SK-N-SH (cell line): ENCODE data around the gene PODN. TPM values are rescaled to one million over a fixed set of nuclear protein-coding genes. Genes with fewer than 3 reads are reported as not detected.

Experiments
- CTCF ChIA-PET: fragments of 300-600, 350-600 bp; formaldehyde crosslinking; extraction: SDS; loops from one replicate; lab custom pipeline; 2021; lab: Yijun Ruan, JAX
- POLR2A ChIA-PET: fragments of 350-600 bp; sonication (Branson Sonifier 250); formaldehyde crosslinking; extraction: SDS; loops from one replicate; lab custom pipeline; 2020; ENCODE audit warnings: antibody characterized with exemption, inconsistent platforms; lab: Yijun Ruan, JAX
- DNase-seq: peaks from one replicate; pipeline ENCODE4 v3.0.0; 2012
- H2AFZ ChIP-seq: fragments of 200-600 bp; sonication (generic); 2 replicates; pipeline ENCODE4 v1.8.1; 2016; ENCODE audit warnings: antibody characterized with exemption, mild to moderate bottlenecking, low read depth
- H3F3A ChIP-seq: fragments of 200-600 bp; sonication (generic); replicated peaks from 2 replicates; pipeline ENCODE3; 2016; ENCODE audit warnings: antibody characterized with exemption, mild to moderate bottlenecking; ENCODE audit not compliant: insufficient read depth
- H3K27ac ChIP-seq, 2 experiments: fragments of 200-500 bp in 1 of 2; fragments of 200-600 bp in 1 of 2; sonication (Bioruptor generic) in 1 of 2; sonication (generic), shearing (Covaris generic) in 1 of 2; 2 replicates each; pipeline versions ENCODE4 v1.5.1 to v1.6.1; 2014 to 2016; ENCODE audit warnings: low read depth in 2 of 2, inconsistent platforms in 1 of 2, low read length in 1 of 2, mild to moderate bottlenecking in 1 of 2, mixed read lengths in 1 of 2
- H3K27me3 ChIP-seq: fragments of 200-600 bp; sonication (generic), shearing (Covaris generic); 2 replicates; pipeline ENCODE4 v1.6.1; 2016; ENCODE audit warnings: mixed run types; ENCODE audit not compliant: insufficient read depth
- H3K36me3 ChIP-seq, 2 experiments: fragments of 200-500 bp in 1 of 2; fragments of 200-600 bp in 1 of 2; sonication (Bioruptor generic) in 1 of 2; sonication (generic) in 1 of 2; replicated peaks in 1 of 2; 2 replicates each; pipeline versions ENCODE3 to v1.5.1; 2014 to 2016; ENCODE audit warnings: low read length in 1 of 2, mild to moderate bottlenecking in 1 of 2; ENCODE audit not compliant: insufficient read depth in 2 of 2, control insufficient read depth in 1 of 2
- H3K4me1 ChIP-seq, 2 experiments: fragments of 200-500 bp in 1 of 2; fragments of 200-600 bp in 1 of 2; sonication (Bioruptor generic) in 1 of 2; sonication (generic), shearing (Covaris generic) in 1 of 2; 2 replicates each; pipeline versions ENCODE4 v1.5.1 to v1.6.1; 2014 to 2016; ENCODE audit warnings: low read depth in 1 of 2, low read length in 1 of 2, mixed run types in 1 of 2; ENCODE audit not compliant: insufficient read depth in 2 of 2, control insufficient read depth in 1 of 2
- H3K4me2 ChIP-seq: fragments of 200-600 bp; sonication (generic), shearing (Covaris generic); 2 replicates; pipeline ENCODE4 v1.6.1; 2017; ENCODE audit warnings: mixed run types
- H3K4me3 ChIP-seq, 2 experiments: fragments of 200-500 bp in 1 of 2; fragments of 200-600 bp in 1 of 2; sonication (Bioruptor generic) in 1 of 2; sonication (generic), shearing (Covaris generic) in 1 of 2; 2 replicates each; pipeline versions ENCODE4 v1.5.1 to v1.8.1; 2014 to 2016; ENCODE audit warnings: low read depth in 2 of 2, inconsistent platforms in 1 of 2, low read length in 1 of 2, mild to moderate bottlenecking in 1 of 2, mixed read lengths in 1 of 2, moderate library complexity in 1 of 2
- H3K79me2 ChIP-seq: fragments of 200-600 bp; sonication (generic); 2 replicates; pipeline ENCODE4 v1.8.1; 2017; ENCODE audit warnings: mild to moderate bottlenecking; ENCODE audit not compliant: insufficient read depth
- H3K9ac ChIP-seq: fragments of 200-600 bp; sonication (generic); 2 replicates; pipeline ENCODE4 v1.6.1; 2017; ENCODE audit warnings: mixed run types
- H3K9me2 ChIP-seq: fragments of 200-600 bp; sonication (generic); 2 replicates; pipeline ENCODE4 v1.6.1; 2017; ENCODE audit warnings: mixed run types
- H3K9me3 ChIP-seq: fragments of 200-600 bp; sonication (generic); 2 replicates; pipeline ENCODE4 v1.6.1; 2017; ENCODE audit warnings: mixed run types, mild to moderate bottlenecking, moderate library complexity
- H4K20me1 ChIP-seq: fragments of 200-600 bp; sonication (generic); 2 replicates; pipeline ENCODE4 v1.6.1; 2017; ENCODE audit warnings: mild to moderate bottlenecking, mixed run types; ENCODE audit not compliant: insufficient read depth
- CHD2 ChIP-seq: fragments of 150-350 bp; IDR thresholded peaks from 2 replicates; pipeline ENCODE4 v1.6.1; 2018; ENCODE audit warnings: low read length; ENCODE audit not compliant: partially characterized antibody
- ELF1 ChIP-seq: IDR thresholded peaks from 2 replicates; pipeline ENCODE4 v1.4.0; 2012
- EP300 ChIP-seq, 2 experiments: IDR thresholded peaks; 2 replicates each; pipeline versions ENCODE4 v1.4.0 to v1.6.1; 2012; ENCODE audit warnings: borderline replicate concordance in 1 of 2, low read depth in 1 of 2, low read length in 1 of 2
- EZH2phosphoT487 ChIP-seq: fragments of 200-600 bp; sonication (generic); IDR thresholded peaks from 2 replicates; pipeline ENCODE4 v1.6.1; 2017; ENCODE audit warnings: low read depth, mixed run types, mild to moderate bottlenecking, antibody characterized with exemption, moderate library complexity, borderline replicate concordance
- GATA2 ChIP-seq: sonication (generic); formaldehyde crosslinking; IDR thresholded peaks from 2 replicates; pipeline ENCODE4 v1.5.0; 2020; ENCODE audit warnings: mild to moderate bottlenecking, missing genetic modification reagents
- JUND ChIP-seq: IDR thresholded peaks from 2 replicates; pipeline ENCODE4 v1.4.0; 2012
- MEF2A ChIP-seq: IDR thresholded peaks from 2 replicates; pipeline ENCODE4 v1.4.0; 2012; ENCODE audit warnings: low read depth, borderline replicate concordance
- NFIC ChIP-seq: IDR thresholded peaks from 2 replicates; pipeline ENCODE4 v1.4.0; 2012; ENCODE audit warnings: borderline replicate concordance
- PBX3 ChIP-seq: IDR thresholded peaks from 2 replicates; pipeline ENCODE4; 2012
- POLR2AphosphoS5 ChIP-seq: IDR thresholded peaks from 2 replicates; pipeline ENCODE4 v1.6.1; 2012; ENCODE audit warnings: low read depth, low read length
- RAD21 ChIP-seq: IDR thresholded peaks from 2 replicates; pipeline ENCODE4 v1.6.1; 2012; ENCODE audit warnings: mild to moderate bottlenecking, low read length
- RXRA ChIP-seq: IDR thresholded peaks from 2 replicates; pipeline ENCODE4 v1.4.0; 2012; ENCODE audit warnings: low read depth, mild to moderate bottlenecking, borderline replicate concordance
- SMC3 ChIP-seq: IDR thresholded peaks from 2 replicates; pipeline ENCODE4 v1.6.1; 2012; ENCODE audit warnings: low read depth, low read length, improper control_type of control experiment
- TAF1 ChIP-seq: IDR thresholded peaks from 2 replicates; pipeline ENCODE4 v1.6.1; 2012; ENCODE audit warnings: low read depth, mild to moderate bottlenecking, low read length, moderate library complexity, borderline replicate concordance
- TEAD4 ChIP-seq: IDR thresholded peaks from 2 replicates; pipeline ENCODE4 v1.4.0; 2012; ENCODE audit warnings: mild to moderate bottlenecking, borderline replicate concordance; ENCODE audit not compliant: insufficient read depth
- YY1 ChIP-seq: IDR thresholded peaks from 2 replicates; pipeline ENCODE4 v1.4.0; 2012; ENCODE audit warnings: low read depth, mild to moderate bottlenecking
- ZBTB33 ChIP-seq: IDR thresholded peaks from 2 replicates; pipeline ENCODE4 v1.4.0; 2012; ENCODE audit warnings: low read depth, borderline replicate concordance
- WGBS: methylation state at CpG from one replicate; pipeline ENCODE4 v1.1.6; 2017; ENCODE audit warnings: low lambda C conversion rate; 5-methylcytosine and 5-hydroxymethylcytosine counted together
- polyA plus RNA-seq, 3 experiments: library from polyadenylated mRNA; depleted of rRNA; stranded (reverse); fragments of >200 nt; gene quantifications; 2 replicates each; pipeline ENCODE4 v1.2.3, GENCODE V29; 2012
- TF ChIP-seq, protein P1 (sequence below): fragments of 150-350 bp; IDR thresholded peaks from 2 replicates; pipeline ENCODE4 v1.6.1; 2016; ENCODE audit warnings: mild to moderate bottlenecking, low read depth, low read length

Gene PODN
- polyA plus RNA-seq, 1 of the 3 experiments (the other 2 are of a cell fraction) = 2.0 TPM

GRCh38 chr1:53080769-53081168 lies 18.8 kb downstream of the PODN start:
- 85% methylated on average over 11 of the region's 15 CpGs for WGBS

More at GRCh38 chr1:53080769-53081168, 18.8 kb downstream of the PODN start:
- no peaks in the 10 kb centered on the region for H3K9me2 ChIP-seq
- no peak overlapping the region for H3K4me2 ChIP-seq
- no peaks in the 10 kb centered on the region for H4K20me1 ChIP-seq
- H3K4me1 ChIP-seq = peaks cover 0 to 14% of the 10 kb centered on the region in 2 experiments; a peak in 1 of 4 replicates
- no peak for DNase-seq
- H3K36me3 ChIP-seq = no peaks in the 10 kb centered on the region
- POLR2A ChIA-PET = no interaction called here
- no peak overlapping the region for H2AFZ ChIP-seq
- no peak overlapping the region for H3K4me3 ChIP-seq
- no peaks in the 10 kb centered on the region for H3F3A ChIP-seq
- CTCF ChIA-PET = interaction anchor here (0.6 kb wide), 1 partner anchor 56 kb away, joined by 3 read pairs; no protein-coding TSS in a partner anchor
- no peak overlapping the region for H3K27ac ChIP-seq
- TF ChIP-seq, protein P1, sequence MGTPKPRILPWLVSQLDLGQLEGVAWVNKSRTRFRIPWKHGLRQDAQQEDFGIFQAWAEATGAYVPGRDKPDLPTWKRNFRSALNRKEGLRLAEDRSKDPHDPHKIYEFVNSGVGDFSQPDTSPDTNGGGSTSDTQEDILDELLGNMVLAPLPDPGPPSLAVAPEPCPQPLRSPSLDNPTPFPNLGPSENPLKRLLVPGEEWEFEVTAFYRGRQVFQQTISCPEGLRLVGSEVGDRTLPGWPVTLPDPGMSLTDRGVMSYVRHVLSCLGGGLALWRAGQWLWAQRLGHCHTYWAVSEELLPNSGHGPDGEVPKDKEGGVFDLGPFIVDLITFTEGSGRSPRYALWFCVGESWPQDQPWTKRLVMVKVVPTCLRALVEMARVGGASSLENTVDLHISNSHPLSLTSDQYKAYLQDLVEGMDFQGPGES = no peak
- no peak for TF ChIP-seq RXRA
- TF ChIP-seq NFIC = no peak
- no peak for TF ChIP-seq YY1
- TF ChIP-seq POLR2AphosphoS5 = no peak
- no peak for TF ChIP-seq ELF1
- no peak for TF ChIP-seq TAF1
- no peak for TF ChIP-seq PBX3
- no peak for TF ChIP-seq ZBTB33
- no peak for TF ChIP-seq TEAD4
- TF ChIP-seq GATA2 (CRISPR knock-in tag) = no peak
- TF ChIP-seq JUND = no peak
- TF ChIP-seq RAD21 = no peak
- TF ChIP-seq MEF2A = no peak
- no peak for TF ChIP-seq EP300 (IDR thresholded peaks at IDR 0.05; ENCODE audit: borderline replicate concordance in 1 of 2, low read depth in 1 of 2, low read length in 1 of 2)
- no peak for TF ChIP-seq EZH2phosphoT487
- TF ChIP-seq CHD2 = no peak
- TF ChIP-seq SMC3 = no peak
- TF ChIP-seq, all 33 proteins: peak for 0
- Histone ChIP-seq H3K27me3 (no peaks in the 10 kb centered on the region), H3K9me3 (no peaks in the 10 kb centered on the region), H3K9ac (no peak overlapping the region), H3K79me2 (no peaks in the 10 kb centered on the region)
